ENCODE data around the gene ELMO2.

Gene ELMO2

DNA sequence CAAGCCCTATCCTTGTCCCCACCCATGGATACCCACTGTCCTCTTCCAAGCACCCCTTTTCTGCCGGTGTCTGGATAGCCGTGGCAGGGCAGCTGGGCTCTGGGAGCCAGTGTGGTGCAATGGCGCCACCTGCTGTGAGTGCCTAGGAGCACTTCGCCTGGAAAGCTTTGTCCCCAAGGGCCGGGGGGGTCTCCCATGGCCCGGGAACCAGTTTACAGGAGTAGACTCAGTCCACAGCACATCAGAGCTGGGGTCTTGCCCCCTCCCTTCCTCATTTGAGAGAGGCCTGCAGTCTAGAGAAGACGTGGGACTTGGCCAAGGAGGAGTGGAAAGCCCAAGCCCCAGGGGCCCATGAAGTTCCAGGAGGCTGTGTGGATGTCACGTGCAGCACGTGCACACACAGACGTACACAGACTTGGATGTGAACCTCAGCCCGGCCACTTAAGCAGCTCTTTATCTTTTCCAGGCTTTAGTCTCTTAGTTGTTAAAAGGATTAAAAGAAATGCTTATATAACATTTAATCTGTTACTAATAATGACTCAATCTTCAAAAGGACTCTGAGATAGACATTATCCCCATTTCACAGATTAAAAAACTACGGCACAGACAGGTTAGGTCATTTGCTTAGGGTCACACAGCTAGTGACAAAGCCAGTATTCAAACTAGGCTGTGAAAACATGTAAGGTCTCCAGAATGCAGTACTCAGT lies 57.2 kb downstream of the ELMO2 start:
- Histone ChIP-seq H3K18ac (ENCODE audit: low read length) (no peak overlapping the region), H3K27ac (ENCODE audit: low read depth, low read length) (no peak overlapping the region), H3K9me3 (ENCODE audit: insufficient read depth, low read depth, low read length) (no peaks in the 10 kb centered on the region), H2AFZ (ENCODE audit: insufficient read depth, low read length, poor library complexity) (no peak overlapping the region), H3K27me3 (ENCODE audit: insufficient read depth, low read length) (no peaks in the 10 kb centered on the region), H3K36me3 (ENCODE audit: control insufficient read depth in 1 of 2, insufficient read depth in 2 of 2, low read length in 2 of 2) (peaks cover 9 to 10% of the 10 kb centered on the region in 2 experiments), H3K4me3 (ENCODE audit: low read depth, low read length) (no peak overlapping the region), H2AK5ac (ENCODE audit: low read length) (no peak overlapping the region), H3K4me1 (ENCODE audit: control insufficient read depth in 1 of 2, insufficient read depth in 2 of 2, low read length in 2 of 2) (peaks cover 9 to 12% of the 10 kb centered on the region in 2 experiments), H3K4me2 (ENCODE audit: low read length) (no peak overlapping the region), H3K4ac (ENCODE audit: low read depth, low read length) (no peak overlapping the region), H2BK120ac (ENCODE audit: insufficient read depth, low read length, poor library complexity) (no peak overlapping the region), H3K9ac (ENCODE audit: low read length) (no peak overlapping the region), H3K79me2 (ENCODE audit: control insufficient read depth, insufficient read depth, low read length, poor library complexity) (no peaks in the 10 kb centered on the region), H4K12ac (ENCODE audit: low read depth, low read length) (no peak overlapping the region), H3K23ac (ENCODE audit: low read length) (no peak overlapping the region), H3K79me1 (ENCODE audit: low read length) (peaks cover 6% of the 10 kb centered on the region), H4K91ac (ENCODE audit: low read depth, low read length) (no peak overlapping the region), H2BK12ac (ENCODE audit: low read length) (no peak overlapping the region), H3K14ac (ENCODE audit: low read length) (no peak overlapping the region), H4K8ac (ENCODE audit: low read depth, low read length) (no peak overlapping the region), H2BK5ac (ENCODE audit: low read depth, low read length, poor library complexity) (no peak overlapping the region)
- no CpG with 5 or more reads among the region's 12 CpGs for WGBS (ENCODE audit: extremely low coverage, insufficient coverage, insufficient read length)
- DNase-seq = peak in 1 of 2 donors; percentile 47

DNA sequence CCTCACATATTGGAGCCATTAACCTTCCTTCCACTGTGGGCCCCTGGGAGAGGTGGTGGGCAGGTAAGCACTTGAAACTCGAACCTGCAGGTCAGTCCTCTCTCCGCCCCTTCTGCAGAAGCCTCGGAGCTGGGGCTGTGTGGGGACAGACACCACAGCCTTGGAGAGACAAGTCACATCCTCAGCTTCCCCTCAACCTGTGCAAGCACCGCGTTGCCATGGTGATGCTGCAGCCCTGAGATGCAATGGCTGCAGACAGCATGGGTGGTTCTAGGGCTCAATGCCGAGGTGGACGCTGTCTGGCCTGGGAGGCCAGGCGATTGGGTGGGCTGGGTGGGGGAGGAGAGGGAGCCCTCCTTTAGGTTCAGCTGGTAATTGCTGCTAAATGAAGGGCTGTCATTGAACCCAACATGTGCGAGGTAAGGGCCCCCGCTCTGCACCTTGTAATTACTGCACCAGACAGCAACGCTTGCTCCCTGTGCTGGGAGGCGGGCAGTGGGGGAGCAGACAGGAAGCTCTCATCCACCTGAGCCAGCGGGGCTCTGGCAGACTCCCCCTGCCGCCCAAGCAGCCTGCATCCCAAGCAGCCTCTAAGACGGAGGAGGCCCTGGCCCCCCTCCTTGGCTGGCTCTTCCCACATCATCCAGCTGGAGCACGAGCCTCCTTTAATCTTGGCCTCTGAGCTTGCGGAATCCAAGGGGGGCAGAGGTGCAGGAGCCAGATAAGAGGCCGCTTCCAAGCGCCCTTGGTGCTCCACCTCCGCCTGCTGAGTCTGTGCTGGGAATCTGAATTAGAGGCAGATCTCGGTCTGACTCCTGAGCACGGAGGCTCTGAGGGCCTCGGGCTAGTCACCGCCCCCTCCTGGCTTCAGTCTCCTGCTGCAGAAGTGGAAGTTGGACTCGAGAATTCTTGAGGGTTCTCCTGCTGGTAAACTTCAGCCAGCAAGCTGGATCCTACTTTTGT lies 58.3 kb downstream of the ELMO2 start:
- no peak overlapping the region for H3K23ac ChIP-seq (ENCODE audit: low read length)
- no peaks in the 10 kb centered on the region for H3K27me3 ChIP-seq (ENCODE audit: insufficient read depth, low read length)
- H2AFZ ChIP-seq (ENCODE audit: insufficient read depth, low read length, poor library complexity) = no peak overlapping the region
- H3K14ac ChIP-seq (ENCODE audit: low read length) = no peak overlapping the region
- H3K9me3 ChIP-seq (ENCODE audit: insufficient read depth, low read depth, low read length) = no peaks in the 10 kb centered on the region
- no peak overlapping the region for H4K12ac ChIP-seq (ENCODE audit: low read depth, low read length)
- no peak overlapping the region for H3K4me2 ChIP-seq (ENCODE audit: low read length)
- no peak overlapping the region for H3K4me3 ChIP-seq (ENCODE audit: low read depth, low read length)
- no peak overlapping the region for H3K18ac ChIP-seq (ENCODE audit: low read length)
- H3K79me1 ChIP-seq (ENCODE audit: low read length) = peaks cover 6% of the 10 kb centered on the region
- no peak overlapping the region for H4K91ac ChIP-seq (ENCODE audit: low read depth, low read length)
- H3K4ac ChIP-seq (ENCODE audit: low read depth, low read length) = no peak overlapping the region
- DNase-seq = no peak
- H3K27ac ChIP-seq (ENCODE audit: low read depth, low read length) = no peak overlapping the region
- no peak overlapping the region for H2BK5ac ChIP-seq (ENCODE audit: low read depth, low read length, poor library complexity)
- peaks cover 9 to 10% of the 10 kb centered on the region in 2 experiments for H3K36me3 ChIP-seq (ENCODE audit: control insufficient read depth in 1 of 2, insufficient read depth in 2 of 2, low read length in 2 of 2)
- no peak overlapping the region for H3K9ac ChIP-seq (ENCODE audit: low read length)
- WGBS (ENCODE audit: extremely low coverage, insufficient coverage, insufficient read length) = no CpG with 5 or more reads among the region's 25 CpGs
- no peak overlapping the region for H2AK5ac ChIP-seq (ENCODE audit: low read length)
- H2BK12ac ChIP-seq (ENCODE audit: low read length) = no peak overlapping the region
- H3K79me2 ChIP-seq (ENCODE audit: control insufficient read depth, insufficient read depth, low read length, poor library complexity) = no peaks in the 10 kb centered on the region
- H3K4me1 ChIP-seq (ENCODE audit: control insufficient read depth in 1 of 2, insufficient read depth in 2 of 2, low read length in 2 of 2) = peaks cover 9 to 12% of the 10 kb centered on the region in 2 experiments
- H2BK120ac ChIP-seq (ENCODE audit: insufficient read depth, low read length, poor library complexity) = no peak overlapping the region
- no peak overlapping the region for H4K8ac ChIP-seq (ENCODE audit: low read depth, low read length)

DNA sequence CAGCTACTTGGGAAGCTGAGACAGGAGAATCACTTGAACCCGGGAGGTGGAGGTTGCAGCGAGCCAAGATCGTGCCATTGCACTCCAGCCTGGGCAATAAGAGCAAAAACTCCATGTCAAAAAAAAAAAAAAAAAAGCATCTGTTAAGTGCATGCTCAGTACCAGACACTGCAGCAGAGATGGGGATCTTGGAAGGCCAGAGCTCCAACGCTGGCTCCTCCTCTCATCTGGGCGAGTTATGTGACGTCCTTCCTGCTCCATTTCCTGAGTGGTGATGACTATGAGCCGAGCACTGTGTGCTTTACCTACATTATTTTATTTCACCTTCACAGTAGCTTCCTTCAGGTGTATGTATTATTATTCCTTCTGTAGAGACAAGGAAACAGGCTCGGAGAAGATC lies 59.6 kb downstream of the ELMO2 start:
- H3K18ac ChIP-seq (ENCODE audit: low read length) = no peak overlapping the region
- H3K27ac ChIP-seq (ENCODE audit: low read depth, low read length) = no peak overlapping the region
- WGBS (ENCODE audit: extremely low coverage, insufficient coverage, insufficient read length) = no CpG with 5 or more reads among the region's 8 CpGs
- no peaks in the 10 kb centered on the region for H3K9me3 ChIP-seq (ENCODE audit: insufficient read depth, low read depth, low read length)
- no peak overlapping the region for H3K4me2 ChIP-seq (ENCODE audit: low read length)
- H3K27me3 ChIP-seq (ENCODE audit: insufficient read depth, low read length) = no peaks in the 10 kb centered on the region
- no peak overlapping the region for H3K23ac ChIP-seq (ENCODE audit: low read length)
- H2AFZ ChIP-seq (ENCODE audit: insufficient read depth, low read length, poor library complexity) = no peak overlapping the region
- H3K79me2 ChIP-seq (ENCODE audit: control insufficient read depth, insufficient read depth, low read length, poor library complexity) = no peaks in the 10 kb centered on the region
- DNase-seq = no peak
- no peak overlapping the region for H4K12ac ChIP-seq (ENCODE audit: low read depth, low read length)
- peaks cover 5 to 10% of the 10 kb centered on the region in 2 experiments for H3K36me3 ChIP-seq (ENCODE audit: control insufficient read depth in 1 of 2, insufficient read depth in 2 of 2, low read length in 2 of 2)
- H3K4ac ChIP-seq (ENCODE audit: low read depth, low read length) = no peak overlapping the region
- no peak overlapping the region for H2BK120ac ChIP-seq (ENCODE audit: insufficient read depth, low read length, poor library complexity)
- H2AK5ac ChIP-seq (ENCODE audit: low read length) = no peak overlapping the region
- H2BK12ac ChIP-seq (ENCODE audit: low read length) = no peak overlapping the region
- H3K14ac ChIP-seq (ENCODE audit: low read length) = no peak overlapping the region
- peaks cover 6% of the 10 kb centered on the region for H3K79me1 ChIP-seq (ENCODE audit: low read length)
- H4K8ac ChIP-seq (ENCODE audit: low read depth, low read length) = no peak overlapping the region
- H3K4me1 ChIP-seq (ENCODE audit: control insufficient read depth in 1 of 2, insufficient read depth in 2 of 2, low read length in 2 of 2) = peaks cover 9 to 12% of the 10 kb centered on the region in 2 experiments
- H3K4me3 ChIP-seq (ENCODE audit: low read depth, low read length) = no peak overlapping the region
- H2BK5ac ChIP-seq (ENCODE audit: low read depth, low read length, poor library complexity) = no peak overlapping the region
- H3K9ac ChIP-seq (ENCODE audit: low read length) = no peak overlapping the region
- H4K91ac ChIP-seq (ENCODE audit: low read depth, low read length) = no peak overlapping the region

DNA sequence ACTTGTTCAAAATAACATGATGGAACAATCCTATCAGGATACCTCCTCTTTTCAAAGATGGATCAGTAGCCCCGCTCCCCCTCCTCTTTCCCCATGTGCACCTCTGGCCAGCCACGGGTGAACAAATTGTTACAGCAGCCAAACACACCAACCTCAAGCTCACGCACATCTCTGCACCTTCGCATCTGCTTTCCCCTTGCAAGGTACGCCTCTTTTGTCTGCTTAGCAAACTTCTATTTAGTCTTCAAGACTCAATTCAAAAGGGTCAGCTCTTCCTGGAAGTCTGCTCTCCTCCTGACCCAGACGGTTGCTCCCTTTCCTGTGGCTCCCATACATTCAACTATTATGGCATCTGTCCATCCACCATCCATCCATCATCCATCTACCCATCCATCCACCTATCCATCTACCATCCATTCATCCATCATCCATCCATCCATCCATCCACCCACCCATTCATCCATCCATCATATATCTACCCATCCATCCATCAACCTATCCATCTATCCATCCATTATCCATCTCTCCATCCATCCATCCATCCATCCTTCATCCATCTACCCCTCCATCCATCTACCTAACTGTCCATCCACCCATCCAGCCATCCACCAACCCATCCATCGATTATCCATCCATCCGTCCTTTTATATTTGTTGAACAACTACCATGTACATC lies 61.8 kb downstream of the ELMO2 start:
- H3K18ac ChIP-seq (ENCODE audit: low read length) = no peak overlapping the region
- H3K79me2 ChIP-seq (ENCODE audit: control insufficient read depth, insufficient read depth, low read length, poor library complexity) = no peaks in the 10 kb centered on the region
- H2BK12ac ChIP-seq (ENCODE audit: low read length) = no peak overlapping the region
- no peak overlapping the region for H4K8ac ChIP-seq (ENCODE audit: low read depth, low read length)
- H4K91ac ChIP-seq (ENCODE audit: low read depth, low read length) = no peak overlapping the region
- H3K36me3 ChIP-seq (ENCODE audit: control insufficient read depth in 1 of 2, insufficient read depth in 2 of 2, low read length in 2 of 2) = peaks cover 0 to under 1% of the 10 kb centered on the region in 2 experiments
- no peak overlapping the region for H3K14ac ChIP-seq (ENCODE audit: low read length)
- no peak overlapping the region for H3K23ac ChIP-seq (ENCODE audit: low read length)
- H3K79me1 ChIP-seq (ENCODE audit: low read length) = no peaks in the 10 kb centered on the region
- no peak for DNase-seq
- H2AK5ac ChIP-seq (ENCODE audit: low read length) = no peak overlapping the region
- H3K4me3 ChIP-seq (ENCODE audit: low read depth, low read length) = no peak overlapping the region
- no peaks in the 10 kb centered on the region for H3K9me3 ChIP-seq (ENCODE audit: insufficient read depth, low read depth, low read length)
- no peaks in the 10 kb centered on the region for H3K27me3 ChIP-seq (ENCODE audit: insufficient read depth, low read length)
- peaks cover 0 to 3% of the 10 kb centered on the region in 2 experiments for H3K4me1 ChIP-seq (ENCODE audit: control insufficient read depth in 1 of 2, insufficient read depth in 2 of 2, low read length in 2 of 2)
- no peak overlapping the region for H4K12ac ChIP-seq (ENCODE audit: low read depth, low read length)
- H3K9ac ChIP-seq (ENCODE audit: low read length) = no peak overlapping the region
- no peak overlapping the region for H3K27ac ChIP-seq (ENCODE audit: low read depth, low read length)
- no peak overlapping the region for H3K4me2 ChIP-seq (ENCODE audit: low read length)
- no peak overlapping the region for H2BK5ac ChIP-seq (ENCODE audit: low read depth, low read length, poor library complexity)
- H2BK120ac ChIP-seq (ENCODE audit: insufficient read depth, low read length, poor library complexity) = no peak overlapping the region
- H3K4ac ChIP-seq (ENCODE audit: low read depth, low read length) = no peak overlapping the region
- WGBS (ENCODE audit: extremely low coverage, insufficient coverage, insufficient read length) = 100% methylated on average over 2 of the region's 8 CpGs
- H2AFZ ChIP-seq (ENCODE audit: insufficient read depth, low read length, poor library complexity) = no peak overlapping the region

Data from trophoblast cell (in vitro differentiated cells and primary cell).